Endodermal cell (in vitro differentiated cells): Measurements from ENCODE around the gene TNRC18. TPM values are rescaled to one million over a fixed set of nuclear protein-coding genes. Genes with fewer than 3 reads are reported as not detected.
"Not testable (repeated sequence)": the region's sequence is repeated elsewhere in the genome, so short reads cannot be mapped to it uniquely, and the experiment has no call there.

Experiments used
- DNase-seq: peaks from one replicate; pipeline ENCODE4 v3.0.0-alpha.2; 2017
- H3K27ac ChIP-seq: 2 replicates; pipeline ENCODE4 v1.5.1; 2013; ENCODE audit warnings: mild to moderate bottlenecking, low read depth, low read length, moderate library complexity
- H3K27me3 ChIP-seq: 2 replicates; pipeline ENCODE4 v1.6.1; 2013; ENCODE audit warnings: mild to moderate bottlenecking, low read length, moderate library complexity; ENCODE audit not compliant: insufficient read depth, control insufficient read depth, poor library complexity, severe bottlenecking
- H3K36me3 ChIP-seq: 2 replicates; pipeline ENCODE4 v1.7.0; 2013; ENCODE audit warnings: mild to moderate bottlenecking, low read length, moderate library complexity; ENCODE audit not compliant: control insufficient read depth, insufficient read depth
- H3K4me1 ChIP-seq: one replicate; pipeline ENCODE4 v1.7.0; 2013; ENCODE audit warnings: low read length; ENCODE audit not compliant: control insufficient read depth, insufficient read depth
- H3K4me3 ChIP-seq: 2 replicates; pipeline ENCODE4 v1.5.1; 2013; ENCODE audit warnings: mild to moderate bottlenecking, low read length, moderate library complexity
- H3K9ac ChIP-seq: 2 replicates; pipeline ENCODE4 v1.6.1; 2013; ENCODE audit warnings: mild to moderate bottlenecking, low read length, moderate library complexity; ENCODE audit not compliant: poor library complexity, severe bottlenecking; ENCODE audit errors: extremely low read depth
- H3K9me3 ChIP-seq: 2 replicates; pipeline ENCODE4 v1.6.1; 2013; ENCODE audit warnings: mild to moderate bottlenecking, low read length, moderate library complexity; ENCODE audit not compliant: control insufficient read depth
- H3K27ac Mint-ChIP-seq: 2 replicates; pipeline ENCODE4 v1.8.0; 2020; ENCODE audit warnings: mixed read lengths
- H3K27me3 Mint-ChIP-seq: 2 replicates; pipeline ENCODE4 v1.8.0; 2021; ENCODE audit warnings: mild to moderate bottlenecking, mixed read lengths; ENCODE audit not compliant: insufficient read depth
- H3K36me3 Mint-ChIP-seq: 2 replicates; pipeline ENCODE4 v1.8.0; 2020; ENCODE audit warnings: low read depth, mixed read lengths
- H3K4me1 Mint-ChIP-seq: 2 replicates; pipeline ENCODE4 v1.8.0; 2020; ENCODE audit warnings: mixed read lengths
- H3K4me3 Mint-ChIP-seq: 2 replicates; pipeline ENCODE4 v1.8.0; 2020; ENCODE audit warnings: mild to moderate bottlenecking, moderate library complexity, mixed read lengths
- H3K9me3 Mint-ChIP-seq: 2 replicates; pipeline ENCODE4 v1.8.0; 2020; ENCODE audit warnings: mild to moderate bottlenecking, mixed read lengths
- WGBS, 2 experiments: methylation state at CpG; one replicate each; pipeline versions ENCODE4 v1.1.5 to v1.1.7; 2013; ENCODE audit warnings: missing lambda C conversion rate in 2 of 2, mixed read lengths in 1 of 2; ENCODE audit not compliant: insufficient coverage in 1 of 2, insufficient read length in 1 of 2; 5-methylcytosine and 5-hydroxymethylcytosine counted together
- total RNA-seq, 2 donors: library from RNA; stranded (reverse); fragmentation: NEBNext Ultra II Directional in 1 of 2; extraction: Animal tissue kit (Norgen Biotek cat#: 25700) in 1 of 2; gene quantifications; 2 replicates in 1 of 2; 3 replicates in 1 of 2; pipeline ENCODE4 v1.2.1, GENCODE V29; 2021
- TF ChIP-seq, protein P1 (sequence below): fragments of 200-600 bp; sonication (generic); conservative IDR thresholded peaks from 2 replicates; pipeline ENCODE4 v1.5.0; 2021; ENCODE audit warnings: antibody characterized with exemption, mild to moderate bottlenecking

TNRC18 gene
- total RNA-seq, 2 donors from 2014 or later = 103 to 136 TPM

DNA sequence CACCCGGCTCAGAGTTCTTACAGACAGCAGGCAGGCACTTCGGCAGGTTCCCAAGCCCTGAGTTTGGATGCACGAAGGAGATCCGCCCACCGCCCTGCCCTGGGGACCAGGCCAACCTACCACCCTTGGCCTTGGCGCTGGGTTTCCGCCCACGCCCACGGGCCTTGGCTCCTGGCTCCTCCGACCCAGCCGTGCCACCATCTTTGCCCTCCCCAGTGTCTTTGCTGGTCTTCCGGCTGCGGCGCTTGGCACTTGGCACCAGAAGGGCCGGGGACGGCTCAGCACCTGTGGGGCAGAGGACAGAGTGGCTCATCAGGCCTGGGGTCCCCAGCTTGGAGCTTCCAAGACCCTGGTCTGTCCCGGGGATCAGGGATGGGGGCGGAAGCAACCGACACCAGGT is 108.8 kb downstream of the TNRC18 start:
- H3K36me3 Mint-ChIP-seq = peaks cover 57% of the 10 kb centered on the region
- peaks cover 19% of the 10 kb centered on the region for H3K9me3 Mint-ChIP-seq
- TF ChIP-seq, protein P1, sequence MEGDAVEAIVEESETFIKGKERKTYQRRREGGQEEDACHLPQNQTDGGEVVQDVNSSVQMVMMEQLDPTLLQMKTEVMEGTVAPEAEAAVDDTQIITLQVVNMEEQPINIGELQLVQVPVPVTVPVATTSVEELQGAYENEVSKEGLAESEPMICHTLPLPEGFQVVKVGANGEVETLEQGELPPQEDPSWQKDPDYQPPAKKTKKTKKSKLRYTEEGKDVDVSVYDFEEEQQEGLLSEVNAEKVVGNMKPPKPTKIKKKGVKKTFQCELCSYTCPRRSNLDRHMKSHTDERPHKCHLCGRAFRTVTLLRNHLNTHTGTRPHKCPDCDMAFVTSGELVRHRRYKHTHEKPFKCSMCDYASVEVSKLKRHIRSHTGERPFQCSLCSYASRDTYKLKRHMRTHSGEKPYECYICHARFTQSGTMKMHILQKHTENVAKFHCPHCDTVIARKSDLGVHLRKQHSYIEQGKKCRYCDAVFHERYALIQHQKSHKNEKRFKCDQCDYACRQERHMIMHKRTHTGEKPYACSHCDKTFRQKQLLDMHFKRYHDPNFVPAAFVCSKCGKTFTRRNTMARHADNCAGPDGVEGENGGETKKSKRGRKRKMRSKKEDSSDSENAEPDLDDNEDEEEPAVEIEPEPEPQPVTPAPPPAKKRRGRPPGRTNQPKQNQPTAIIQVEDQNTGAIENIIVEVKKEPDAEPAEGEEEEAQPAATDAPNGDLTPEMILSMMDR = no peak
- no peaks in the 10 kb centered on the region for H3K4me1 Mint-ChIP-seq
- no peak overlapping the region for H3K4me3 ChIP-seq
- peaks cover 47% of the 10 kb centered on the region for H3K36me3 ChIP-seq
- no peak overlapping the region for H3K4me3 Mint-ChIP-seq
- no peak overlapping the region for H3K27ac Mint-ChIP-seq
- no peaks in the 10 kb centered on the region for H3K27me3 ChIP-seq
- DNase-seq = peak; percentile 33
- H3K9ac ChIP-seq = no peak overlapping the region
- no peak overlapping the region for H3K27ac ChIP-seq
- peaks cover 13% of the 10 kb centered on the region for H3K9me3 ChIP-seq
- 96 to 97% methylated on average over 15 to 19 of the region's 19 CpGs for WGBS, 2 experiments
- H3K4me1 ChIP-seq = no peaks in the 10 kb centered on the region
- no peaks in the 10 kb centered on the region for H3K27me3 Mint-ChIP-seq

DNA sequence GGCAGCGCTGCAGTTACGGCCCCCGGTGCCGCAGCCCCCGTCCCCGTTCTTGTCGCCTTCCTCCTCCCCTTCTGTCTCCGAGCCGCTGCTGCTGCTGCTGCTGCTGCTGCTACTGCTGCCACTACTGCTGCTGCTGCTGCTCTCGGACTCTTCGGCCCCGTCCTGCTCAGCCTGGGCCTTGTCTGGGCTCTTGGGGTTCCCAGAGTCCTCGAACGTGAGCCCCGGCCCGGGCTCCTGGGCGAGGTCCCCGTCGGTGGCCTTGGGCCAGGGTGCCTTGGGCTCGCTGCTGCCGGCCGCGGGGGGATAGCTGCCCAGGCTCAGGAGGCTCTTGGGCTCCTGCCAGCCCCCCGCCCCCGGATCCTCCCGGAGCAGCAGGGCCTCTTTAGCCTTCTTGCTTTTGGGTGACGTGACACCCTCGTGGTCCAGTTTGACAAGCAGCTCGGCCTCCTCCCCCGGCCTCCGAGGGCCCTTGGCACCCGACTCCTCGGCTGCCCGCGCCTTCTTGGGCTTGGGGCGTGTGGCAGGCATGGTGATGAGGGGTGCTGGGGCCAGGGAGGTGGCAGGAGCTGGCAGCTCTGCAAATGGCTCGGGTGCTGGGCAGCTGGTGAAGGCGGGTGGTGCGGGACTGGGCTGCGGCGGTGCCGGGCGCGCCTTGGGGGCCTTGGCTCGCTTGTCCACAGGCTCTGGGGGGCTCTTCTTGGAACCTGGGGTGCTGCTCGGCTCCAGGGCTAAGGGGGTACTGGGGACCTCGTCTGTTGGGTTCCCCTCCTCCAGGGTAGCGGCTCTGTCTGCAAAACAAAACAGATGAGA is 110.4 kb downstream of the TNRC18 start:
- H3K4me1 ChIP-seq, H3K4me3 Mint-ChIP-seq, H3K9me3 ChIP-seq, H3K9me3 Mint-ChIP-seq, H3K9ac ChIP-seq, H3K4me3 ChIP-seq, H3K4me1 Mint-ChIP-seq, H3K27ac ChIP-seq, H3K27ac Mint-ChIP-seq, H3K27me3 ChIP-seq, H3K27me3 Mint-ChIP-seq: not testable (repeated sequence)
- H3K36me3 Mint-ChIP-seq = peaks cover 47% of the 10 kb centered on the region
- peak; percentile 44 for DNase-seq
- WGBS, 2 experiments = 96 to 97% methylated on average over 17 to 46 of the region's 48 CpGs
- H3K36me3 ChIP-seq = peaks cover 35% of the 10 kb centered on the region

DNA sequence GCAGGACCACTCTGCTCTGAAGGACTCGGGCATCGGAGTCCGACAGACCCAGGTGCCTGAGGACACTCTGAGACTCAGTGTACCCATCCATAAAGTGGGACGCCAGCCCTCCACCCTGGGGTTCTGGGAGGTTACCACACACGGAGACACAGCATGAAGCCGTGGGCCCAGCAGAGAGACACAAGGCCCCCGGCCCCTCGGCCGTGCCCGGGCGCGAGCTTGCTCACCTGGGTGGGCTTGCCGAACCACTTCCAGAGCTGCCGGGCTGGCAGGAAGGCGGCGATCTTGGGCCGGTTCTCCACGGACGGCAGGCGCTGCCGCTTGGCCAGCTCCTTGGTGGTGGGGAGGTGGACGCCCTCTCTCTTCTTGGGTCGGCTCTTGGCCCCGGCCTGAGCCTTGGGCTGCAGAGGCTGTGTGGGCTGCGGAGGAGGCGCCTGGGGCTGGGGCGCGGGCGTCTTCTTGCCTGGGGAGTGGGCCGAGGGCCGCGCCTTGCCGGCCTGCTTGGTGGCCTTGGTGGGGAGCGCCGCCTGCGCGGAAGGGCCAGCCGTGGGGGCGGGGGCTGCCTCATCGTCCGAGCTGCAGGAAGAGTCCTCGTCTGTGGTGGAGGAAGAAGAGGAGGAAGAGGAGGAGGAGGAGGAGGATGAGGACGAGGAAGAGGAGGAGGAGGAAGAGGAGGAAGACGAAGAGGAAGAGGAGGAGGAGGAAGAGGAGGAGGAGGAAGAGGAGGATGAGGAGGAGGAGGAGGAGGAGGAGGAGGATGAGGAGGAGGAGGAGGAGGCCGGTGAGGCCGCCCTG is 111.2 kb downstream of the TNRC18 start:
- H3K4me3 Mint-ChIP-seq, H3K27ac Mint-ChIP-seq, H3K9me3 Mint-ChIP-seq, H3K27me3 Mint-ChIP-seq, H3K4me1 Mint-ChIP-seq, H3K4me1 ChIP-seq, H3K27ac ChIP-seq, H3K4me3 ChIP-seq, H3K9me3 ChIP-seq, H3K9ac ChIP-seq, H3K27me3 ChIP-seq: not testable (repeated sequence)
- peak; percentile 32 for DNase-seq
- 95 to 100% methylated on average over 10 to 30 of the region's 46 CpGs for WGBS, 2 experiments
- H3K36me3 Mint-ChIP-seq = peaks cover 47% of the 10 kb centered on the region
- H3K36me3 ChIP-seq = peaks cover 39% of the 10 kb centered on the region

DNA sequence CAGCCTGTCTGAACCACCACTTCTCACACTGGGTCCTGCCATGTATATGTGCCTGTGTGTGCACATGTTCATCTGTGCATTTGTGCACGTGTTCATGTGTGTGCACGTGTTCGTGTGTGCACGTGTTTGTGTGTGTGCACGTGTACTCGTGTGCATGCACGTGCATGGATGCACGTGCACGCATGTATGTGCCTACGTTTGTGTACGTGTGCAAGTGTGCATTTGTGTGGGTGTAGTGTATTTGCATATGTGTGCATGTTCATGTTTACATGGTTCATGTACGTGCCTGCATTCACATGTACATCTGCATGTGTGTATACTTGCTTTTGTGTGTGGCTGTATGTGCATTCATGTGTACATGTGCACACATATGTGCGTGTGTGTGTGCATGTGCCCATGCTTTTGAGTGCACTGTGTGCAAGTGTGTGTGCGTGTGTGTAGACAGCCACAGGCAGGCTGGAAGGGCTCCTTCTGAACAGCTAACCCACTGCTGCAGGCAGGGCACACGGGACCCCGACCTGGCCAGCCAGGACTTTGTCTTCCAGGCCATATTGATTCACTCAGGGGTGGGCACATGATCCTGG is 112.7 kb downstream of the TNRC18 start:
- peaks cover 39% of the 10 kb centered on the region for H3K36me3 ChIP-seq
- Mint-ChIP-seq H3K36me3 (peaks cover 48% of the 10 kb centered on the region), H3K4me3 (no peak overlapping the region), H3K9me3 (no peaks in the 10 kb centered on the region), H3K27me3 (no peaks in the 10 kb centered on the region), H3K27ac (no peak overlapping the region), H3K4me1 (no peaks in the 10 kb centered on the region)
- no peaks in the 10 kb centered on the region for H3K27me3 ChIP-seq
- WGBS, 2 experiments = 95 to 97% methylated on average over 15 to 16 of the region's 16 CpGs
- no peaks in the 10 kb centered on the region for H3K4me1 ChIP-seq
- H3K9ac ChIP-seq = no peak overlapping the region
- H3K9me3 ChIP-seq = no peaks in the 10 kb centered on the region
- DNase-seq = peak; percentile 42
- no peak overlapping the region for H3K4me3 ChIP-seq
- TF ChIP-seq, protein P1 = no peak
- no peak overlapping the region for H3K27ac ChIP-seq
